GM21619 (cell line): Measurements from ENCODE around the gene TSHR.
"Not testable (repeated sequence)": the region's sequence is repeated elsewhere in the genome, so short reads cannot be mapped to it uniquely, and the experiment has no call there.

Experiments used
- ATAC-seq: cut with Tn5 transposase; IDR thresholded peaks from one replicate; pipeline ENCODE4 v1.9.1; 2021; ENCODE audit not compliant: unreplicated experiment

TSHR gene

GRCh38 chr14:80948291-80948690 is 7.1 kb upstream of the TSHR start:
- no peak for ATAC-seq

DNA sequence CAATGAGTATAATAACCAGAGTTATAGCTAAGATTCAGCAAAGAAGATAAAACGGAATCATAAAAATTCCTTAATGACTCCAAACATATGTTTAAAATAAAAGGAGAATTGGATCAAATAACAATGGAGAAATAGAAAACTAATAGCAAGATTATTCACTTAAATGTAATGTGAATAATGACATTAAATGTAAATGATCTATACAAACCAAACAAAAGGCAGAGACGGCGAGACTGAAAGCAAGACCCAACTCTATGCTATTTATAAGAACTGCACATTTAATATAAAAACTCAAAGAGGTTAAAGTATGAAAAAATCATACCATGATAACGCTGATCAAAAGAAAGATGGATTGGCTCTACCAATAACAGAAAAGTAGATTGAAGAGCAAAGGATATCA is 3.9 kb upstream of the TSHR start:
- no peak for ATAC-seq

GRCh38 chr14:80953211-80953610 is 2.2 kb upstream of the TSHR start:
- ATAC-seq, result not testable (repeated sequence)

DNA sequence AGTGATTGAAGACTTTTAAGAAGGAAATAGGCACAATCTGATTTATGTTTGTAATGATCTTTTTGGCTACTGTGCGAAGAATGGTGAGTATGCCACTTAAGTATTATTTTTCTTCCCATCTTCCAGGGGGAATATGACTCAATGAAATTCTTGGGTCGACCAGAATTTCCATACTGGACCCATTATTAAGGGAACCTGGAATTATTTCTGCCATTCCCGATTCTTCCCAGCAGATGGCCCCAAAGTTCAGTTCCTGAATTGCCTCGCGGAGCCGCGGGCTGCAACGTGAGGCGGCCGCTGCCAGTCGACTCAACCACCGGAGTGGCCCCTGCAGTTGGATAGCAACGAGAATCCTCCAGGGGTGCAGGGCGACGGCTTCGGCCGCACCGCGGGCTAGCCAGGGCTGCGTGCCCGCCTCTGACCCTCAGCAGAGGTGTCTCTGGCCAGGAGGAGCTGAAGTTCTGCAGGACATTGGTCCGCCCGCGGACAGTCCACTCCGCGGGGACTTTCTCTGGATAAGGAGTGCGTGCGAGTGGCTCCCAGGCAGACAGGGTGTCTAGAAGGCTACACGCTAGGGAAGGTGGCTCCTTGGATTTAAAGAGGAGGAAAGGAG is 628 bp upstream of the TSHR start:
- no peak for ATAC-seq

DNA sequence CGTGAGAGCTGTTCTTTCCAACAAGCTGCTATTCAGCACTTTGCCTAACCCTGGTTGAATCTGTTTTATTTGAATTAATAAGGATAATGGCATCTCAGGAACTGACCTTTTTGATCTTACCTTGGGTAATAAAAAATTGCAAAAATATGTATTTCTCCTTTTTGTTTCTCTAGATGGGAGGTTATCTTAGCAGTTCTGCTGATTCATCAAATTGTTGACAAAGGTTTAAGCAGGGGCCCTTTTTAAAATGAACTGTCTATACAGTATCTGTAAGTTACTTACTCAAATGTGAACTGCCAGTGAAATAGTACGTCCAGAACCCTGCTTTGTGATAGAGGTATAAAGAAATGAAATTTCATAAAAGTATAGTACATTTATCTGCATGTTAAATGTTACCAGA is 681 bp downstream of the TSHR start:
- no peak for ATAC-seq

GRCh38 chr14:80956922-80957321 is 1.5 kb downstream of the TSHR start:
- no peak for ATAC-seq

GRCh38 chr14:80957613-80958012 is 2.2 kb downstream of the TSHR start:
- ATAC-seq, result no peak

- ATAC-seq, result no peak
Measured at GRCh38 chr14:80958226-80958625, 2.8 kb downstream of the TSHR start.

DNA sequence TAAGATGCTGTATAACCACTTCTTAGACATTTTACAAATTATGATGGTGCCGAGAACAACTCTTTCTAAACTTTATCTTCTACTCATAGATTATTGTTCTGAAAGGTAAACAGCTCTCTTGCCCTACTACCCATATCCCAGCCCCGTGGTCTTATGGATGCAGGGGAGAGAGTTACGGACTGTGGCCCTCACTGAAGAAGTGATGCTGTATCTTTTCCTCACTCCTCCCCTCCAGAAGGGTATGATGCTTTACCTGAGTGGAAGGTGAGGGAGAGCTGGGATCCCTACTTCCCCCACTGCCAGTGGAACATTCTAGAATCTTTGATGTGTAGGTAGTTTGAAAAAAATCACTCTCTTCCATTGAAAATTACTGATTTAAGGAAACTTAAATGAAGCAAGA is 3.5 kb downstream of the TSHR start:
- no peak for ATAC-seq

- peak; percentile 97 for ATAC-seq
Measured at GRCh38 chr14:80959496-80959895, 4.1 kb downstream of the TSHR start.

GRCh38 chr14:80965037-80965436 is 9.6 kb downstream of the TSHR start:
- no peak for ATAC-seq

GRCh38 chr14:80973931-80974641 is 18.7 kb downstream of the TSHR start:
- no peak for ATAC-seq

DNA sequence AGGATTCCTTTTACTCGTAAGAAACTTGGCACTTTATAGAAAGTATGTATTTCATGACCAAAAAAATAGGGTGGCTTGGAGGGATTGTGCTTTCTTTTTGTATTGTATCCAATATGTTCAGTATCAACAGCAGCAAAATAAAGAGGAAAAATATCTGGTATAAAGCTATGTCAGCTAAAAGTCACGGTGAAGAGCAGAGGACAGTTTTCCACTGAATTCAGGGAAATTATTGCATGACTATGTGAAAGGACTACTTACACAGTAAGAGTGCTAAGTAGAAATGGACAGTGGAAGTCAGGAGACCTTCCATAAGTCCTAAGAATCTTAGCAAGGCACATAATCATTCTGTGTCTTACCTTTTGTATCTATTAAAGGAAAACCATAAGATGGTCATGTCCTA is 19.3 kb downstream of the TSHR start:
- ATAC-seq, result no peak

DNA sequence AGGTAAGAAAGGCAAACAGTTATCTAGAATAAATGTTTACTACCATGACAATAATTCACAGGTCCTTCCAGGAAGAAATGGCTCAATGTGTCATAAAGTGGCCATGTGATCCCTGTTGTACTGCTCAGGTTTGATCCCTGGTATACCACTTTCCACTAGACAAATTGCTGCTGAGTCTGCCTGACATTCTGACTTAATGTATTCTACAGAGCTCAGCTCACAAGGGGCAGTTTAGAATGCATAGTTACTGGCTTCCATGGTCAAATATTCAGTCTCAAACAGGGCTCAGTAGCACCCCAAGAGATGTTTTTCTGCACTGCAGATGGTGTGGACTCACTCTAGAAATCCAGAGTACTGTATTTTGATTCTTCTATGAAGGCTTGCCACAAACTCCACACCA is 21.8 kb downstream of the TSHR start:
- ATAC-seq, result peak; percentile 81

DNA sequence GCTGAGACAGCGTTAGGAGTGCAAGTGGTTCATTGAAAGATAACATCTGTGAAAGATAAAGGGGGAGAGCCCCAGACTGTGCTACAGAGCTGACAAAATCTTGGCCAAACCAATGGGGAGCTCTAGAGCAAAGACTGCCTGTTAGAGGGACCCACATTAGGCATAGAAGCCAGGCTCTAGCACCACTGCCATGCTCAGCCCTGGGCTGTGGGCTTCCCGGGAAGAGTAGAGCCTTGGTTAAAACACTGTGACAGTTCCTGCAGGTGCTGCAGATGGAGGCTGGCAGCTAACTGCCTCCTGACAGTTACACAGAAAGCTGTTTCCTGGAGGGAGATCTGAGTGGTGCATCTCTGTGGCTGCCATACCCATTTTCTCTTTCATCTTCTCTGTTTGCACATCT is 23.0 kb downstream of the TSHR start:
- no peak for ATAC-seq

DNA sequence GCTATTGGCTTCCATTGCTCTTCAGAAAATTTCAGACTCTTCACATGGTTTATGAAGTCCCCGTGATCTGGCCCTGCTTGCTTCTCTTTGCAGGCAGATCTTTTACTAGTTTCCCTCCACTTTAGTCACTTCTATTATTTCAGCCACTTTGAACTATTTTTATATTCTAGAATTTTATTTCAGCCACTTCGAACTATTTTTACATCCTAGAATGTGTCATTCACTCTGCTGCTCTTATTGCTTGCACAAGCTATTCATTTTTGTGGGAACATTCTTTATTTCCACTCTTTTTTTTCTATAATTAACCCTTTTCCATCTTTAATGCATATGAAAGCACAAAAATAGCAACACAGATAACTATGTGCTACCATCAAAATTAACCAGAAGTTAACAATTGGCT is 24.5 kb downstream of the TSHR start:
- ATAC-seq, result no peak

DNA sequence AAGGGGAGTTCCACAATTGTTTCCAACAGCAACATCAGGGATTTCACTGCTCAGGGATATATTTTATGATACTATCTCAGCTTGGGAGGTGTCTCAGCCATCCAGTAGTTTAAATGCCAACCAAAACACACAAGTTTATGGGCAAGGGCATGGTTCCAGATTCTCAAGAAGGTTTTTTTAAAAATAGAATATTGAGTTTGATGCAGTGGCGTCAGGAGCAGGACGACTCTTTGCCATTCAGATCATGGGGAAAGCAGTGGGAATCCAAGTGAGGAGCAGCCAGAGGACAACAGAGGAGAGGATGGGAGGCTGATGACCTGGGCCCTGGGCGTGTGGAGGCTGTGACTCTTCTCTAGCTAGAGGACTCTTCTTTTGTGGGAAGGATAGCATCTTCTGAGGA is 25.7 kb downstream of the TSHR start:
- ATAC-seq, result no peak

DNA sequence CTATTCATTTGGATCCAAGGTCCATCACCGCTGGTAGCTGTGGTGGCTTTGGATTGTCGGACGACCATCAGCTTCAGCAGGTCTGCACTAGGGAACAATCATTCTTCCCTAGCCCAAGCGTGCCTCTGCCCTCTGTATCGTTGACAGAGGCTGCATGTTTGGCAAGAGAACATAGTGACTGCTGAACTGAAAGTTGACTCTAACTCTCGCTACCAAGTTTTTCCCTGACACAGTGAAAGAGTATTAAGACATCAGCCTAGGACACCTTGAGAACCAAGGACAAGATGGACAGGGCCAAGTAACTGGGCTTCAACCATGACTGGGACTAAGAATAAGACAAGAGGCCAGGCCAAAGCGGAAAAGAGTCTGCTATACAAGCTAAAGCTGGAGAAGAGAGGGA is 26.3 kb downstream of the TSHR start:
- ATAC-seq, result no peak

- no peak for ATAC-seq
Measured at GRCh38 chr14:80982711-80983110, 27.3 kb downstream of the TSHR start.

DNA sequence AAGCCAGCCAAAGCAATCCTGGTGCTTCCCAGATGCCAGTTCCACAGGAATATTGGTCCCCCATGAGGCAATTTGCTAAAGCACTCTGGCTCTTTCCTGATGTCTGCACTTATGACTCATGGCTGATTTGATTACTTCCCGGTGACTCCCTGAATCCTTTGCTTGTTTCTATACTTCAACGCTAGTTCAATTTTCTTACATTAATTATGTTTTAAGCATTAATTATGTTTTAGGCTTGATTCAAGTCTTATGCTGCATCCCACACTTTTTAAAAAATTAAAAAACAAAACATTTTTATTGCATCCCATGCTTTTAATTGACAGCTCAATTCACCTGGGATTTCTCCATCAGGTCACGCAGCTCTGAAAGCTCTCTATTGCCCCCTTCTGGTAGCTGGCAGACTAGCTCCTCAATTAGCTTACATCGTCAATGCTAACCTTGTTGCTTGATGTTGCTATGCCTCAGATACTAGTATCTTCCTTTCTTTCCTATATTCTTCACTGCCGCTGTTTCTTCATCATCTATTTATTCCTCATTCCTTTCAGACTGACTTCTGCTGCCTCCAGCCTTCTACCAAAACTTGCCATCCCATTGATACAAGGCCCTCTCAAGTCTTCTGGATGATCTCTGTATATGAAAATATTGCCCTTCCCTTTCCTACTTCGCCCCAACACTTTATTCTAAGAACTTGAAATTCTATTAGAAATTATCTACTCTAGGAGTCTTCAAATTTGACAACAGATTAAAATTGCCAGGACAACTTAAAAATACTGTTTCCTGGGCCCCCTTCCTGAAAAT is 32.0 kb downstream of the TSHR start:
- peak; percentile 59 for ATAC-seq

GRCh38 chr14:80988192-80988591 is 32.8 kb downstream of the TSHR start:
- ATAC-seq, result no peak

GRCh38 chr14:80988735-80989429 is 33.5 kb downstream of the TSHR start:
- ATAC-seq, result peak; percentile 68
